K562 (cell line): Measurements from ENCODE around the gene SNRNP200. TPM values are rescaled to one million over a fixed set of nuclear protein-coding genes. Genes with fewer than 3 reads are reported as not detected.
A peak's percentile ranks its signal among the peaks of the same experiment; 100 is the strongest.

ENCODE experiments used
- ATAC-seq: fragments of 200-7000 bp; cut with Tn5 transposase; 3 replicates; pipeline ENCODE4 v1.9.1; 2020; ENCODE audit warnings: moderate library complexity
- BruUV-seq: library from RNA; stranded (reverse); fragments of 400-500 nt; replicated peaks from 2 replicates; lab custom pipeline; 2021; lab: Mats Ljungman, UMichigan
- CTCF ChIA-PET: fragments of 300-600 bp; formaldehyde crosslinking; extraction: SDS; loops from one replicate; lab custom pipeline; 2021; ENCODE audit warnings: low intra/inter-chr PET ratio; lab: Yijun Ruan, JAX
- POLR2A ChIA-PET: fragments of 300-600, 350-650 bp; sonication (Branson Sonifier 250); formaldehyde crosslinking; extraction: SDS; loops from one replicate; lab custom pipeline; 2021; ENCODE audit warnings: antibody characterized with exemption, inconsistent platforms; lab: Yijun Ruan, JAX
- DNase-seq, 4 experiments: peaks; one replicate each; pipeline versions ENCODE4 v3.0.0 to v3.0.0-alpha.2; 2011 to 2018; ENCODE audit warnings: low spot score in 3 of 4, mixed read lengths in 3 of 4; ENCODE audit errors: extremely low read depth in 1 of 4
- FAIRE-seq: peaks from 2 replicates; lab custom pipeline; 2011; peaks lifted over from hg19 to GRCh38; lab: Jason Lieb, UNC
- H2AFZ ChIP-seq: 2 replicates; pipeline ENCODE4 v1.6.0; 2011; ENCODE audit warnings: low read depth, low read length, control low read depth, inconsistent platforms
- H3K27ac ChIP-seq: fragments of 200-600 bp; 3 replicates; pipeline ENCODE4 v1.8.0; 2011; ENCODE audit warnings: low read depth, mild to moderate bottlenecking, control low read depth, inconsistent platforms, low read length, moderate library complexity, mixed read lengths; ENCODE audit errors: extremely low read depth
- H3K27me3 ChIP-seq, 2 experiments: fragments of 300-600 bp in 1 of 2; 2 replicates in 1 of 2; 3 replicates in 1 of 2; pipeline versions ENCODE4 v1.6.0 to v1.8.0; 2011; ENCODE audit warnings: inconsistent platforms in 2 of 2, low read length in 2 of 2, mild to moderate bottlenecking in 1 of 2, mixed read lengths in 1 of 2, moderate library complexity in 1 of 2; ENCODE audit not compliant: control insufficient read depth in 2 of 2, insufficient read depth in 2 of 2
- H3K36me3 ChIP-seq: fragments of 300-600 bp; 3 replicates; pipeline ENCODE4 v1.8.0; 2011; ENCODE audit warnings: mild to moderate bottlenecking, low read length, inconsistent platforms; ENCODE audit not compliant: control insufficient read depth, insufficient read depth
- H3K4me1 ChIP-seq, 2 experiments: fragments of 200-600 bp in 1 of 2; replicated peaks in 1 of 2; 2 replicates in 1 of 2; 3 replicates in 1 of 2; pipeline versions ENCODE4 v1.5.1 to v1.8.0; 2011; ENCODE audit warnings: inconsistent platforms in 2 of 2, low read length in 2 of 2, mild to moderate bottlenecking in 1 of 2, mixed read lengths in 1 of 2, moderate library complexity in 1 of 2; ENCODE audit not compliant: control insufficient read depth in 2 of 2, insufficient read depth in 2 of 2
- H3K4me2 ChIP-seq: 2 replicates; pipeline ENCODE4 v1.6.1; 2011; ENCODE audit warnings: low read length, control low read depth, inconsistent platforms, mixed read lengths; ENCODE audit not compliant: insufficient read depth
- H3K4me3 ChIP-seq: fragments of 200-600 bp; sonication (generic), shearing (Covaris generic); 2 replicates; pipeline ENCODE4 v1.5.1; 2016; ENCODE audit warnings: control low read depth, inconsistent platforms
- H3K79me2 ChIP-seq: fragments of 200-600 bp; 3 replicates; pipeline ENCODE4 v1.8.0; 2011; ENCODE audit warnings: low read length, inconsistent platforms; ENCODE audit not compliant: control insufficient read depth, insufficient read depth
- H3K9ac ChIP-seq, 2 experiments: 2 replicates each; pipeline versions ENCODE4 v1.6.0 to v1.6.1; 2011; ENCODE audit warnings: low read depth in 2 of 2, low read length in 2 of 2, control low read depth in 1 of 2, inconsistent platforms in 1 of 2, mild to moderate bottlenecking in 1 of 2, mixed read lengths in 1 of 2; ENCODE audit not compliant: insufficient read depth in 1 of 2
- H3K9me1 ChIP-seq: one replicate; pipeline ENCODE4 v1.6.0; 2011; ENCODE audit warnings: inconsistent platforms, mild to moderate bottlenecking, low read length, moderate library complexity; ENCODE audit not compliant: control insufficient read depth, insufficient read depth
- H3K9me3 ChIP-seq: replicated peaks from 2 replicates; pipeline ENCODE4 v1.5.1; 2011; ENCODE audit warnings: low read depth, low read length, inconsistent platforms; ENCODE audit not compliant: control insufficient read depth, insufficient read depth
- H4K20me1 ChIP-seq: replicated peaks from 2 replicates; pipeline ENCODE4 v1.6.1; 2011; ENCODE audit warnings: low read length, inconsistent platforms, mixed read lengths; ENCODE audit not compliant: control insufficient read depth, insufficient read depth
- PHB ChIP-seq: fragments of 250-450 bp; sonication (Bioruptor Pico); IDR thresholded peaks from 2 replicates; pipeline ENCODE4 v1.5.0; 2021
- PKNOX1 ChIP-seq: fragments of 450-650 bp; IDR thresholded peaks from 2 replicates; pipeline ENCODE4 v1.6.1; 2016
- SPI1 ChIP-seq: IDR thresholded peaks from 2 replicates; pipeline ENCODE4 v1.6.1; 2011; ENCODE audit warnings: low read depth, low read length, control low read depth, borderline replicate concordance
- UBTF ChIP-seq, 2 experiments: IDR thresholded peaks; 2 replicates each; pipeline ENCODE4 v1.6.1; 2012; ENCODE audit warnings: improper control_type of control experiment in 2 of 2, low read depth in 2 of 2, low read length in 2 of 2, borderline replicate concordance in 1 of 2
- ZBTB7A ChIP-seq: IDR thresholded peaks from 2 replicates; pipeline ENCODE4 v1.6.1; 2011; ENCODE audit warnings: low read depth, mild to moderate bottlenecking, low read length, moderate library complexity, borderline replicate concordance; ENCODE audit not compliant: control insufficient read depth
- WGBS: fragments of 100-300 bp; shearing (Covaris generic); methylation state at CpG from one replicate; pipeline ENCODE4 v1.1.6; 2016; ENCODE audit warnings: low coverage, mixed read lengths; ENCODE audit not compliant: insufficient coverage; ENCODE audit errors: missing lambda C conversion rate; 5-methylcytosine and 5-hydroxymethylcytosine counted together
- in situ Hi-C: fragments of 300-500 bp; cut with MboI; formaldehyde crosslinking; loops from 4 replicates; pipeline ENCODE4 v1.15.0; 2018; ENCODE audit warnings: inconsistent platforms, mixed read lengths
- intact Hi-C: fragments of 100-400 bp; cut with micrococcal nuclease; formaldehyde crosslinking; loops from 2 replicates; pipeline ENCODE4 v1.14.2; 2022
- polyA plus RNA-seq, 8 experiments: library from polyadenylated mRNA; depleted of rRNA in 4 of 8; stranded (reverse) in 5 of 8; unstranded in 3 of 8; fragments of >200 nt; fragmentation: Nextera tagmentation in 2 of 8; fragmentation: Illumina TruSeq in 1 of 8; extraction: Ambion mirVana in 2 of 8; extraction: Trizol in 1 of 8; gene quantifications; 2 replicates each; pipeline versions ENCODE4 v1.2.1 to v1.2.3, GENCODE V29; 2011 to 2014; ENCODE audit warnings: inconsistent platforms in 1 of 8, missing spikeins in 1 of 8
- total RNA-seq, 7 experiments: library from RNA; depleted of rRNA in 6 of 7; stranded (reverse); fragments of >200 nt in 6 of 7; fragmentation: Illumina TruSeq in 2 of 7; extraction: Trizol in 2 of 7; gene quantifications; 2 replicates each; pipeline versions ENCODE4 v1.2.1 to v1.2.3, GENCODE V29; 2011 to 2021; ENCODE audit warnings: low replicate concordance in 1 of 7

SNRNP200 gene
- total and polyA plus RNA-seq, 9 of the 15 experiments (the other 6 are each of a cell fraction or from before 2014, with no cell fraction given) = 76.1 to 231 (median 155) TPM

- ChIA-PET POLR2A (interaction anchor here (0.6 to 4.4 kb wide), 5 partner anchors 8 to 667 kb away, joined by 3 to 32 read pairs (median 3); partner anchors contain the start of gene ITPRIPL1), CTCF (no interaction called here)
- no peak overlapping the region for H3K4me2 ChIP-seq
- H3K27ac ChIP-seq = no peak overlapping the region
- FAIRE-seq (no peak), ATAC-seq (no peak), DNase-seq (no peak)
- H3K79me2 ChIP-seq = peaks cover 40% of the 10 kb centered on the region
- H3K36me3 ChIP-seq = peaks cover 9% of the 10 kb centered on the region
- H3K9me3 ChIP-seq = no peaks in the 10 kb centered on the region
- H3K27me3 ChIP-seq = no peaks in the 10 kb centered on the region
- intact Hi-C loops (no loop called here), in situ Hi-C loops (no loop called here)
- no peaks in the 10 kb centered on the region for H3K9me1 ChIP-seq
- peaks cover 13 to 19% of the 10 kb centered on the region in 2 experiments; a peak in 4 of 5 replicates for H3K4me1 ChIP-seq
- peak overlapping the region in 1 of 2 experiments; percentile 72; a peak in 1 of 4 replicates for H3K9ac ChIP-seq
- BruUV-seq = no TSS peak
- H4K20me1 ChIP-seq = no peaks in the 10 kb centered on the region
- WGBS = 42% methylated on average over 3 of the region's 3 CpGs
- no peak overlapping the region for H2AFZ ChIP-seq
- no peak for TF ChIP-seq UBTF (IDR thresholded peaks at IDR 0.05; ENCODE audit: borderline replicate concordance in 1 of 2, low read depth in 2 of 2, low read length in 2 of 2)
- peak; percentile 47; the same call in 1 of the 2 replicates for TF ChIP-seq PKNOX1
- peak; percentile 61 for TF ChIP-seq SPI1
- TF ChIP-seq PHB (CRISPR knock-in tag) = no peak
- 0 out of 2 replicates have a peak, but pooled peaks have one; percentile 14 for TF ChIP-seq ZBTB7A
- H3K4me3 ChIP-seq = no peak overlapping the region
Measured at GRCh38 chr2:96333708-96334107, 28.4 kb upstream of the SNRNP200 start.
